ENCODE data around the gene MCL1.

MCL1 gene

GRCh38 chr1:150578272-150579109 is 919 bp downstream of the MCL1 start (continued):
- TF ChIP-seq ZSCAN5A (tag by site-specific recombination; IDR thresholded peaks at IDR 0.05), result no peak
- TF ChIP-seq ZNF670 (tag by site-specific recombination; IDR thresholded peaks at IDR 0.05; ENCODE audit: low read depth), result no peak
- TF ChIP-seq ZNF280C (tag by site-specific recombination; IDR thresholded peaks at IDR 0.05), result no peak
- no peak for TF ChIP-seq BCL6B (tag by site-specific recombination; IDR thresholded peaks at IDR 0.05)
- TF ChIP-seq KLF1 (tag by site-specific recombination; IDR thresholded peaks at IDR 0.05), result peak; percentile 87
- TF ChIP-seq MEIS1 (CRISPR knock-in tag; IDR thresholded peaks at IDR 0.05; ENCODE audit: borderline replicate concordance), result no peak
- 0 out of 2 replicates have a peak, but pooled peaks have one; percentile 10 for TF ChIP-seq PATZ1 (tag by site-specific recombination; IDR thresholded peaks at IDR 0.05)
- TF ChIP-seq ZIC2 (tag by site-specific recombination; IDR thresholded peaks at IDR 0.05), result no peak
- no peak for TF ChIP-seq ZNF654 (tag by site-specific recombination; IDR thresholded peaks at IDR 0.05; ENCODE audit: low read depth)
- no peak for TF ChIP-seq ZNF311 (tag by site-specific recombination; IDR thresholded peaks at IDR 0.05; ENCODE audit: borderline replicate concordance)
- no peak for TF ChIP-seq ZNF121 (tag by site-specific recombination; IDR thresholded peaks at IDR 0.05)
- peak; percentile 66 for TF ChIP-seq ZFHX2 (tag by site-specific recombination; conservative IDR thresholded peaks at IDR 0.05)
- no peak for TF ChIP-seq ZBTB6 (tag by site-specific recombination; IDR thresholded peaks at IDR 0.05)
- no peak for TF ChIP-seq ZNF214 (tag by site-specific recombination; IDR thresholded peaks at IDR 0.05; ENCODE audit: borderline replicate concordance)
- no peak for TF ChIP-seq ZNF302 (tag by site-specific recombination; IDR thresholded peaks at IDR 0.05; ENCODE audit: low read depth)
- TF ChIP-seq ZNF624 (tag by site-specific recombination; IDR thresholded peaks at IDR 0.05), result no peak
- no peak for TF ChIP-seq ZFP69B (tag by site-specific recombination; IDR thresholded peaks at IDR 0.05)
- TF ChIP-seq ZNF530 (tag by site-specific recombination; IDR thresholded peaks at IDR 0.05; ENCODE audit: low read depth), result no peak
- peak; percentile 55; the same call in 1 of the 2 replicates for TF ChIP-seq ZNF629 (tag by site-specific recombination; IDR thresholded peaks at IDR 0.05)
- no peak for TF ChIP-seq GLIS1 (tag by site-specific recombination; IDR thresholded peaks at IDR 0.05)
- no peak for TF ChIP-seq ZNF169 (tag by site-specific recombination; IDR thresholded peaks at IDR 0.05)
- TF ChIP-seq ZBTB1 (tag by site-specific recombination; IDR thresholded peaks at IDR 0.05), result 0 out of 2 replicates have a peak, but pooled peaks have one; percentile 3
- no peak for TF ChIP-seq ZNF777 (tag by site-specific recombination; IDR thresholded peaks at IDR 0.05; ENCODE audit: borderline replicate concordance)
- no peak for TF ChIP-seq ZNF2 (tag by site-specific recombination; IDR thresholded peaks at IDR 0.05)
- TF ChIP-seq ZNF366 (tag by site-specific recombination; conservative IDR thresholded peaks at IDR 0.05), result peak; percentile 71
- TF ChIP-seq ZNF423 (tag by site-specific recombination; IDR thresholded peaks at IDR 0.05), result no peak
- TF ChIP-seq ZNF335 (tag by site-specific recombination; conservative IDR thresholded peaks at IDR 0.05), result peak; percentile 57

Data from HEK293 (cell line).